OCI-LY7 (cell line): ENCODE results near the gene SLC39A6. TPM values are rescaled to one million over a fixed set of nuclear protein-coding genes. Genes with fewer than 3 reads are reported as not detected.
"Not testable (repeated sequence)": the region's sequence is repeated elsewhere in the genome, so short reads cannot be mapped to it uniquely, and the experiment has no call there.

Experiments used
- BruUV-seq: library from RNA; stranded (reverse); fragments of 400-500 nt; replicated peaks from 2 replicates; lab custom pipeline; 2021; lab: Mats Ljungman, UMichigan
- CTCF ChIA-PET: fragments of 300-600 bp; sonication (Branson Sonifier 250); formaldehyde crosslinking; loops from one replicate; lab custom pipeline; 2022; ENCODE audit warnings: antibody characterized with exemption; ENCODE audit not compliant: unreplicated experiment; lab: Charles Lee
- POLR2A ChIA-PET: fragments of 300-600 bp; sonication (Branson Sonifier 250); formaldehyde crosslinking; loops from one replicate; lab custom pipeline; 2022; ENCODE audit warnings: antibody characterized with exemption; lab: Charles Lee
- DNase-seq: peaks from one replicate; pipeline ENCODE4 v3.0.0-alpha.2; 2015; ENCODE audit warnings: low spot score
- H2AFZ ChIP-seq: fragments of 200-600 bp; sonication (generic), shearing (Covaris generic); 2 replicates; pipeline ENCODE4 v1.6.1; 2014; ENCODE audit warnings: mild to moderate bottlenecking, antibody characterized with exemption, low read length, moderate library complexity
- H3K27ac ChIP-seq: fragments of 200-600 bp; sonication (generic); 2 replicates; pipeline ENCODE4 v1.5.1; 2014; ENCODE audit warnings: mixed run types, low read depth, mild to moderate bottlenecking, moderate library complexity, low read length, inconsistent platforms; ENCODE audit not compliant: poor library complexity, severe bottlenecking
- H3K36me3 ChIP-seq: fragments of 200-600 bp; sonication (generic); 2 replicates; pipeline ENCODE4 v1.6.1; 2014; ENCODE audit warnings: mild to moderate bottlenecking, antibody characterized with exemption, low read length, moderate library complexity, mixed read lengths; ENCODE audit not compliant: insufficient read depth
- H3K4me1 ChIP-seq: fragments of 200-600 bp; sonication (generic); 2 replicates; pipeline ENCODE4 v1.5.1; 2014; ENCODE audit warnings: mild to moderate bottlenecking, low read length; ENCODE audit not compliant: insufficient read depth, poor library complexity, severe bottlenecking
- H3K4me2 ChIP-seq: fragments of 200-600 bp; sonication (generic); 2 replicates; pipeline ENCODE4 v1.6.1; 2014; ENCODE audit warnings: mild to moderate bottlenecking, low read length
- H3K4me3 ChIP-seq: fragments of 200-600 bp; sonication (generic); 2 replicates; pipeline ENCODE4 v1.5.1; 2014; ENCODE audit warnings: mild to moderate bottlenecking, low read depth, low read length; ENCODE audit not compliant: poor library complexity, severe bottlenecking
- H3K79me2 ChIP-seq: fragments of 200-600 bp; sonication (generic); 2 replicates; pipeline ENCODE4 v1.6.1; 2016; ENCODE audit warnings: low read depth, mild to moderate bottlenecking, low read length, moderate library complexity, mixed read lengths; ENCODE audit not compliant: insufficient read depth
- H3K9me2 ChIP-seq: fragments of 200-600 bp; sonication (generic); 2 replicates; pipeline ENCODE4 v1.6.1; 2016; ENCODE audit warnings: mild to moderate bottlenecking, low read length, mixed read lengths; ENCODE audit not compliant: insufficient read depth
- H3K9me3 ChIP-seq: fragments of 200-600 bp; sonication (generic); 2 replicates; pipeline ENCODE4 v1.6.1; 2014; ENCODE audit warnings: mild to moderate bottlenecking, mixed run types, low read length, mixed read lengths
- H4K20me1 ChIP-seq: fragments of 200-600 bp; sonication (generic); 2 replicates; pipeline ENCODE4 v1.6.1; 2014; ENCODE audit warnings: mild to moderate bottlenecking, antibody characterized with exemption, low read length, moderate library complexity, mixed read lengths; ENCODE audit not compliant: insufficient read depth
- EZH2phosphoT487 ChIP-seq: fragments of 200-600 bp; sonication (generic); IDR thresholded peaks from 2 replicates; pipeline ENCODE4 v1.6.1; 2018; ENCODE audit warnings: low read depth, borderline replicate concordance, mild to moderate bottlenecking, mixed run types, antibody characterized with exemption, low read length, moderate library complexity, mixed read lengths
- intact Hi-C: fragments of 100-400 bp; cut with micrococcal nuclease; formaldehyde crosslinking; loops from one replicate; pipeline ENCODE4 v1.10.0; 2022; ENCODE audit not compliant: unreplicated experiment
- total RNA-seq, 2 experiments: library from RNA; depleted of rRNA in 1 of 2; stranded (reverse); fragments of >200 nt in 1 of 2; shearing (Covaris generic) in 1 of 2; gene quantifications; 2 replicates each; pipeline ENCODE4 v1.2.3, GENCODE V29; 2014 to 2022
- TF ChIP-seq, protein P1 (sequence below): fragments of 200-600 bp; sonication (generic); conservative IDR thresholded peaks from 2 replicates; pipeline ENCODE4 v1.5.1; 2014; ENCODE audit warnings: mild to moderate bottlenecking, antibody characterized with exemption, low read length, moderate library complexity, mixed read lengths

The SLC39A6 gene
- total RNA-seq, 2 experiments from 2014 or later, result 11.2 to 14.7 TPM

DNA sequence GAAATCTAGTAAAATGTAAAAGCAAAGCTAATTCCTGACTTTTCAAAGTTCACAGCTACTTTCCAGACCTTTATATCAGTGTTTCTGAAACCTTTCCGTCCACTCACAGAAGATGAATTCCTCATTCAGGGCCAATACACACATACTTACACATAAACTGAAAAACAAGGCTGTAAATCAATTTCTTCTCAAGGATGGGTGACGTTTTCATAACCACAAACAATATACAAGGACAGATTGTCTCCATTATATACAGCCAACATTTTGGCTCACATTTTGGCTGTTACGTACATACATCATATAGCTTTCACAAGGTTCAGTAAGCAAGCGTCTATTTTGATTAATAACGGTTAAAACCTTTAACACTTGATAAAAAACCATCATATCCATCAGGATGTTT, 63.1 kb downstream of the SLC39A6 start:
- POLR2A ChIA-PET, result interaction anchor here (1.3 kb wide), 1 partner anchor 63 kb away, joined by 4 read pairs; the partner anchor contains the start of gene SLC39A6
- peaks cover 11% of the 10 kb centered on the region; the same call in 1 of the 2 replicates for H3K36me3 ChIP-seq
- peak overlapping the region; percentile 87 for H3K4me3 ChIP-seq
- H3K9me3 ChIP-seq, result no peaks in the 10 kb centered on the region
- H3K27ac ChIP-seq, result no peak overlapping the region
- peaks cover 15% of the 10 kb centered on the region; the same call in 1 of the 2 replicates for H4K20me1 ChIP-seq
- peaks cover 7% of the 10 kb centered on the region for H3K4me1 ChIP-seq
- no peaks in the 10 kb centered on the region for H3K9me2 ChIP-seq
- H2AFZ ChIP-seq, result no peak overlapping the region
- H3K79me2 ChIP-seq, result peaks cover 60% of the 10 kb centered on the region
- no peak for DNase-seq
- intact Hi-C loops, result loop anchor here (5.0 kb wide), 1 partner anchor 49 kb away; no protein-coding TSS in a partner anchor
- TSS peak; percentile 54 for BruUV-seq
- TF ChIP-seq, protein P1, sequence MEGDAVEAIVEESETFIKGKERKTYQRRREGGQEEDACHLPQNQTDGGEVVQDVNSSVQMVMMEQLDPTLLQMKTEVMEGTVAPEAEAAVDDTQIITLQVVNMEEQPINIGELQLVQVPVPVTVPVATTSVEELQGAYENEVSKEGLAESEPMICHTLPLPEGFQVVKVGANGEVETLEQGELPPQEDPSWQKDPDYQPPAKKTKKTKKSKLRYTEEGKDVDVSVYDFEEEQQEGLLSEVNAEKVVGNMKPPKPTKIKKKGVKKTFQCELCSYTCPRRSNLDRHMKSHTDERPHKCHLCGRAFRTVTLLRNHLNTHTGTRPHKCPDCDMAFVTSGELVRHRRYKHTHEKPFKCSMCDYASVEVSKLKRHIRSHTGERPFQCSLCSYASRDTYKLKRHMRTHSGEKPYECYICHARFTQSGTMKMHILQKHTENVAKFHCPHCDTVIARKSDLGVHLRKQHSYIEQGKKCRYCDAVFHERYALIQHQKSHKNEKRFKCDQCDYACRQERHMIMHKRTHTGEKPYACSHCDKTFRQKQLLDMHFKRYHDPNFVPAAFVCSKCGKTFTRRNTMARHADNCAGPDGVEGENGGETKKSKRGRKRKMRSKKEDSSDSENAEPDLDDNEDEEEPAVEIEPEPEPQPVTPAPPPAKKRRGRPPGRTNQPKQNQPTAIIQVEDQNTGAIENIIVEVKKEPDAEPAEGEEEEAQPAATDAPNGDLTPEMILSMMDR, result no peak
- TF ChIP-seq EZH2phosphoT487, result no peak
- CTCF ChIA-PET, result no interaction called here
- H3K4me2 ChIP-seq, result peak overlapping the region; percentile 70

DNA sequence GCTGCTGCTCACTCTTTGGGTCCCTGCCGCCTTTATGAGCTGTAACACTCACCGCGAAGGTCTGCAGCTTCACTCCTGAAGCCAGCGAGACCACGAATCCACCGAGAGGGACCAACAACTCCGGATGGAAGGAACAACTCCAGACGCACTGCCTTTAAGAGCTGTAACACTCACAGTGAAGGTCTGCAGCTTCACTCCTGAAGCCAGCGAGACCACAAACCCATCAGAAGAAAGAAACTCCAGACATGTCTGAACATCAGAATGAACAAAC, 64.4 kb downstream of the SLC39A6 start:
- H4K20me1 ChIP-seq, result peaks cover 15% of the 10 kb centered on the region; the same call in 1 of the 2 replicates
- H3K27ac ChIP-seq, H3K4me3 ChIP-seq, DNase-seq, CTCF ChIA-PET, H3K9me3 ChIP-seq, H3K4me2 ChIP-seq, H3K9me2 ChIP-seq, BruUV-seq, H2AFZ ChIP-seq: not testable (repeated sequence)
- H3K4me1 ChIP-seq, result peaks cover 18% of the 10 kb centered on the region
- peaks cover 73% of the 10 kb centered on the region for H3K79me2 ChIP-seq
- peaks cover 11% of the 10 kb centered on the region; the same call in 1 of the 2 replicates for H3K36me3 ChIP-seq
- intact Hi-C loops, result loop anchor here (5.0 kb wide), 1 partner anchor 47 kb away; no protein-coding TSS in a partner anchor
- POLR2A ChIA-PET, result interaction anchor here (0.6 kb wide), 1 partner anchor 16 kb away, joined by 4 read pairs; no protein-coding TSS in a partner anchor

DNA sequence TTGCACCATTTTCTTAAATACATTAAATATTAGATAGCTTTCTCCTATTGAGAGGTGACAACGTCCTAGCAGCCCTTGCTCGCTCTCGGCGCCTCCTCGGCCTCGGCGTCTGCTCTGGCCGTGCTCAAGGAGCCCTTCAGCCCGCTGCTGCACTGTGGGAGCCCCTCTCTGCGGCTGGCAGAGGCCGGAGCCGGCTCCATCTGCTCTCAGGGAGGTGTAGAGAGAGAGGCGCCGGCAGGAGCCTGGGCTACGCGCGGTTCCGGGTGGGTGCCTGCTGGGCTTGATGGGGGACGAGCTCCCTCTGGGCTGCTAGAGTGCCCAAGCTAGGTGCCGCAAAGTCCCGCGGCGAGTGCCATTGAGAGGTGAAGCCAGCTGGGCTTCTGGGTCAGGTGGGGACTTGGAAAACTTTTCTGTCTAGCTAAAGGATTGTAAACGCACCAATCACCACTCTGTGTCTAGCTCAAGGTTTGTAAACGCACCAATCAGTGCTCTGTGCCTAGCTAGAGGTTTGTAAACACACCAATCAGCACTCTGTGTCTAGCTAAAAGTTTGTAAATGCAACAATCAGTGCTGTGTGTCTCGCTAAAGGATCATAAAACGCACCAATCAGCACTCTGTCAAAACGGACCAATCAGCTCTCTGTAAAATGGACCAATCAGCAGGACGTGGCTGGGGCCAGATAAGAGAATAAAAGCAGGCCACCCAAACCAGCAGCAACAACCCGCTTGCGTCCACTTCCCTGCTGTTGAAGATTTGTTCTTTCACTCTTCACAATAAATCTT, 64.9 kb downstream of the SLC39A6 start:
- Histone ChIP-seq H3K4me2 (peak overlapping the region; percentile 23; the same call in 1 of the 2 replicates), H3K9me3 (no peaks in the 10 kb centered on the region), H4K20me1 (peaks cover 15% of the 10 kb centered on the region; the same call in 1 of the 2 replicates), H2AFZ (no peak overlapping the region), H3K79me2 (peaks cover 78% of the 10 kb centered on the region), H3K27ac (no peak overlapping the region), H3K9me2 (no peaks in the 10 kb centered on the region), H3K4me1 (peaks cover 19% of the 10 kb centered on the region), H3K36me3 (peaks cover 11% of the 10 kb centered on the region; the same call in 1 of the 2 replicates), H3K4me3 (no peak overlapping the region)
- CTCF ChIA-PET, result no interaction called here
- POLR2A ChIA-PET, result interaction anchor here (0.9 kb wide), 1 partner anchor 31 kb away, joined by 3 read pairs; no protein-coding TSS in a partner anchor
- TF ChIP-seq, protein P1, result no peak
- DNase-seq, result no peak
- intact Hi-C loops, result no loop called here
- BruUV-seq, result no TSS peak
